Psoas muscle (tissue), 8 donors: ENCODE results near the gene SLC2A4RG. TPM values are rescaled to one million over a fixed set of nuclear protein-coding genes. Genes with fewer than 3 reads are reported as not detected.

Experiments
- ATAC-seq, 4 donors: fragments of 200-7000 bp; cut with Tn5 transposase; one replicate each; pipeline ENCODE4 v1.9.1; 2020; ENCODE audit warnings: moderate library complexity in 3 of 4, mild to moderate bottlenecking in 2 of 4
- DNase-seq, 2 donors: peaks; one replicate each; pipeline ENCODE4 v3.0.0-alpha.2; 2020
- H3K27ac ChIP-seq: fragments of 200-600 bp; one replicate; pipeline ENCODE4 v1.8.0; 2022
- H3K27me3 ChIP-seq, 3 donors: fragments of 200-600 bp in 1 of 3; one replicate each; pipeline versions ENCODE4 v1.6.1 to v1.8.0; 2013 to 2022; ENCODE audit warnings: low read length in 2 of 3, mild to moderate bottlenecking in 2 of 3, moderate library complexity in 1 of 3; ENCODE audit not compliant: insufficient read depth in 3 of 3
- H3K36me3 ChIP-seq, 2 donors: fragments of 200-600 bp in 1 of 2; one replicate each; pipeline versions ENCODE4 v1.6.1 to v1.8.0; 2013 to 2022; ENCODE audit warnings: low read depth in 1 of 2, mild to moderate bottlenecking in 1 of 2, moderate library complexity in 1 of 2; ENCODE audit not compliant: insufficient read depth in 1 of 2
- H3K4me1 ChIP-seq: fragments of 200-600 bp; one replicate; pipeline ENCODE4 v1.8.0; 2022
- H3K4me3 ChIP-seq: fragments of 200-600 bp; one replicate; pipeline ENCODE4 v1.8.0; 2022; ENCODE audit warnings: mild to moderate bottlenecking
- H3K9me3 ChIP-seq: fragments of 200-600 bp; one replicate; pipeline ENCODE4 v1.8.0; 2022
- CTCF ChIP-seq: fragments of 200-600 bp; IDR thresholded peaks from one replicate; pipeline ENCODE4 v1.8.0; 2022; ENCODE audit warnings: antibody characterized with exemption
- WGBS, 3 donors: extraction: QIAGEN DNeasy Blood & Tissue Kit; methylation state at CpG; one replicate each; pipeline versions ENCODE4 v1.1.6 to v1.1.7; 2013; 5-methylcytosine and 5-hydroxymethylcytosine counted together
- intact Hi-C, 2 donors: fragments of 100-400 bp; cut with DNase I; formaldehyde crosslinking; loops; one replicate each; pipeline versions ENCODE4 v1.11.0 to v1.14.2; 2022
- polyA plus RNA-seq, 3 donors: library from polyadenylated mRNA; stranded (reverse); fragments of 200-250 nt; gene quantifications; one replicate each; pipeline ENCODE4 v1.2.3, GENCODE V29; 2013
- total RNA-seq, 4 donors: library from RNA; stranded (reverse); fragmentation: NEBNext Ultra II Directional in 2 of 4; extraction: Animal tissue kit (Norgen Biotek cat#: 25700) in 2 of 4; gene quantifications; one replicate each; pipeline versions ENCODE4 v1.2.1 to v1.2.4, GENCODE V29; 2021 to 2023
- donor health status: healthy with polysubstance abuse.
- donor health status: DM: no; HTN: no; CAD: no; lungs with moderate emphysema.
- donor health status: Bipolar disorder and iron deficiency.
- donor health status: healthy.
- donor health status: DM: yes; HTN: yes; CAD: no.
- donor health status: DM: no; HTN: no; CAD: no.
- donor health status: DM: no; HTN: no; CAD: no.
- donor health status: DM: yes; HTN: yes; CAD: no.

The SLC2A4RG gene
- total and polyA plus RNA-seq, 7 donors, result 27.1 to 79.1 (median 43.7) TPM

- peak in 2 of 4 donors; percentile 2 to 7 for ATAC-seq
- Histone ChIP-seq H3K27ac (no peak overlapping the region), H3K36me3 (peaks cover 7 to 27% of the 10 kb centered on the region in 2 donors), H3K4me1 (peaks cover 36% of the 10 kb centered on the region), H3K27me3 (no peaks in the 10 kb centered on the region), H3K9me3 (no peaks in the 10 kb centered on the region), H3K4me3 (peak overlapping the region; percentile 18)
- WGBS, 3 donors, result 35 to 61% (median 43%) methylated on average over 7 of the region's 7 CpGs
- peak in 1 of 2 donors; percentile 64 for DNase-seq
- no peak for TF ChIP-seq CTCF
- intact Hi-C loops, result no loop called here
These were observed 42.2 kb upstream of the SLC2A4RG start for GRCh38 chr20:63697357-63697867.

- no peak for TF ChIP-seq CTCF
- H3K4me1 ChIP-seq, result peaks cover 36% of the 10 kb centered on the region
- 69 to 81% (median 79%) methylated on average over 39 to 40 of the region's 40 CpGs for WGBS, 3 donors
- no peaks in the 10 kb centered on the region for H3K9me3 ChIP-seq
- no peaks in the 10 kb centered on the region for H3K27me3 ChIP-seq
- intact Hi-C loops, result no loop called here
- H3K4me3 ChIP-seq, result peak overlapping the region; percentile 9
- peaks cover 7 to 27% of the 10 kb centered on the region in 2 donors for H3K36me3 ChIP-seq
- H3K27ac ChIP-seq, result peak overlapping the region; percentile 66
- peak in 1 of 2 donors; percentile 58 for DNase-seq
- ATAC-seq, result no peak
These were observed 41.6 kb upstream of the SLC2A4RG start for GRCh38 chr20:63697868-63698545.

- TF ChIP-seq CTCF, result no peak
- intact Hi-C loops, result no loop called here
- DNase-seq, result peak; percentile 83 to 85
- Histone ChIP-seq H3K27ac (peak overlapping the region; percentile 71), H3K27me3 (no peaks in the 10 kb centered on the region), H3K4me1 (peaks cover 36% of the 10 kb centered on the region), H3K36me3 (peaks cover 7 to 30% of the 10 kb centered on the region in 2 donors), H3K4me3 (peak overlapping the region; percentile 9), H3K9me3 (no peaks in the 10 kb centered on the region)
- peak; percentile 47 to 65 (median 58) for ATAC-seq
- 25 to 34% (median 25%) methylated on average over 16 to 19 of the region's 19 CpGs for WGBS, 3 donors
These were observed 40.7 kb upstream of the SLC2A4RG start for GRCh38 chr20:63698739-63699465.

- peak overlapping the region; percentile 71 for H3K27ac ChIP-seq
- H3K4me1 ChIP-seq, result peaks cover 36% of the 10 kb centered on the region
- H3K27me3 ChIP-seq, result no peaks in the 10 kb centered on the region
- no peak overlapping the region for H3K4me3 ChIP-seq
- peak; percentile 24 to 61 for DNase-seq
- ATAC-seq, result no peak
- no peak for TF ChIP-seq CTCF
- 69 to 74% (median 72%) methylated on average over 23 to 24 of the region's 24 CpGs for WGBS, 3 donors
- peaks cover 3 to 30% of the 10 kb centered on the region in 2 donors for H3K36me3 ChIP-seq
- intact Hi-C loops, result loop anchor here in 1 of 2 donors (5.0 kb wide), 2 partner anchors 37 to 38 kb away; partner anchors contain the start of genes LIME1 and SLC2A4RG
- H3K9me3 ChIP-seq, result no peaks in the 10 kb centered on the region
These were observed 39.9 kb upstream of the SLC2A4RG start for GRCh38 chr20:63699466-63700198.
